GM20000 (cell line): ENCODE data around the gene KSR2.

Source experiments
- DNase-seq: peaks from one replicate; pipeline ENCODE4 v3.0.0; 2012; ENCODE audit warnings: low spot score
- TF ChIP-seq, protein P1 (sequence below): IDR thresholded peaks from 2 replicates; pipeline ENCODE4 v1.5.1; 2012; ENCODE audit warnings: mild to moderate bottlenecking, control low read depth; ENCODE audit errors: extremely low read depth, missing control alignments

The KSR2 gene

DNA sequence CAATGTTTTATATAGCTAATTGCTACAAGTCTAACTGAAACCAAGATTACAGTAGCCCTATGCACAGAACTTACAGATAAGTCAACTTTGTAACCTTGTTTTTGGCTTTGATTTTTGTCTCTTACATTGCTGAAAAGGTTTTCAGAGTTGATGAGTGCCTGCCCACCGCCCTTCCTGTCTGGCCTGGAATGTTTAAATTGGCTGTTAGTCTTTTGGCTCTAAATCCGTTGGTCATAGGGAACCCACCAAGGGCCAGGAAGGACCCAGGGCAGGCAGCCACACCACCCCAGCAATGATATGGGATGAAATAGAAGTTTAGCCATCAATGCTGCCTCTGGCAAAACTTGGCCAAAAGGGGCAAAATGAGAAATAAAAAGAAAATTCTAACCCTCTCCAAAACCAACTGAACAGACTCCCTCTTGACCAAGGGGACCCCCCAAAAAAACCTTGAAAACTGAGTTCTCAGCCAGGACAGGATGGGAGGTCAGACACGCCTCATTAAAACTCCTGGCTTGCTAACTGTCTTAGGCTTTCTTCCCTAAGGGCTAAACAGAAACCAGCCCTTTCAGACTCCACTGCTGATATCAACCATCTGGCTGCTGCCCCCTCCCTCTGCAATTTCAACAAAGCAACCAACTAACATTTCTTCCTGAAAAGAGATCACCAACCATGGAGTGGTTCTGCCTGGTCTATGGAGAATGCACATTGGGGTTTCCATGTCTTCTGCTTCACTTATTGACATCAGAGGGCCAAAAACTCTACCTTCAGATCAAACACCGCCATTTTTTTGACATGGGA is 365.3 kb downstream of the KSR2 start:
- TF ChIP-seq, protein P1, sequence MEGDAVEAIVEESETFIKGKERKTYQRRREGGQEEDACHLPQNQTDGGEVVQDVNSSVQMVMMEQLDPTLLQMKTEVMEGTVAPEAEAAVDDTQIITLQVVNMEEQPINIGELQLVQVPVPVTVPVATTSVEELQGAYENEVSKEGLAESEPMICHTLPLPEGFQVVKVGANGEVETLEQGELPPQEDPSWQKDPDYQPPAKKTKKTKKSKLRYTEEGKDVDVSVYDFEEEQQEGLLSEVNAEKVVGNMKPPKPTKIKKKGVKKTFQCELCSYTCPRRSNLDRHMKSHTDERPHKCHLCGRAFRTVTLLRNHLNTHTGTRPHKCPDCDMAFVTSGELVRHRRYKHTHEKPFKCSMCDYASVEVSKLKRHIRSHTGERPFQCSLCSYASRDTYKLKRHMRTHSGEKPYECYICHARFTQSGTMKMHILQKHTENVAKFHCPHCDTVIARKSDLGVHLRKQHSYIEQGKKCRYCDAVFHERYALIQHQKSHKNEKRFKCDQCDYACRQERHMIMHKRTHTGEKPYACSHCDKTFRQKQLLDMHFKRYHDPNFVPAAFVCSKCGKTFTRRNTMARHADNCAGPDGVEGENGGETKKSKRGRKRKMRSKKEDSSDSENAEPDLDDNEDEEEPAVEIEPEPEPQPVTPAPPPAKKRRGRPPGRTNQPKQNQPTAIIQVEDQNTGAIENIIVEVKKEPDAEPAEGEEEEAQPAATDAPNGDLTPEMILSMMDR: no peak
- no peak for DNase-seq

DNA sequence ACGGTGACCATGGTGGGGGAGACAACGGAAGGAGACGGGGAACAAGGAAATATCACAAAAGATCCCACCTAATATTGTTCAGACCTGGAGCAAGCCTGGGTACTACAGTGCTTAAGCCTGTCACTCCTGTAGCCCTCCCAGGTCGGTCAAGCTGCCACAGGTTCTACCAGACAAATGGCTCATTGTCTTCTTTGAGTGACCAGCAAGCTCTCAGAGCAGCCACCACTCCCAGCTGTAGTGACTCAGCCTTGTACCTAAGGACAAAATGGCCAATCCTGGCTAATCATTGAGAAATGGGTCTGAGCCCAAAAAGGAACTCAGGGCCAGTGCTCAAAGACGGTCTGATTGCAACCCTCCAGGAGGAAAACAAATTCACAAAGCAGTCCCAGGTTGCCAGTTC is 368.9 kb downstream of the KSR2 start:
- TF ChIP-seq, protein P1: no peak
- no peak for DNase-seq

- no peak for DNase-seq
- TF ChIP-seq, protein P1: no peak
Measured at GRCh38 chr12:117596968-117597367, 371.8 kb downstream of the KSR2 start.

DNA sequence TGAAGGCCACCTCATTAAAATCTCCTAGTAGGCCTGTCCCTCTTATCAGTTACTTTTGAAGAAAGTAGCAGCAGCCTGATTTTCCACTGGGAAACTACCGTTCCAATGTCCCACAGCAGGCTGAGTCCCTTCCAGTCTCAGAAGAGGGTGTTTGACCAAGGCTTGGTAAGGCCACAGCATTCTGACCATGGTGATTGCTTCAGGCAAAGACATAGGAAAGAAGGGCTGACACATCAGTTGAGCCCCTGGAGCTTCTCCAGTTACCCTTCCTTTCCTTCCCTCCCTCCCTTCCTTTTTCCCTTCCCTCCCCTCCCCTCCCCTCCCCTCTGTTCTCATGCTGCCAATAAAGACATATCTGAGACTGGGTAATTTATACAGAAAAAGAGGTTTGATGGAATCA is 373.0 kb downstream of the KSR2 start:
- no peak for DNase-seq
- TF ChIP-seq, protein P1: no peak

DNA sequence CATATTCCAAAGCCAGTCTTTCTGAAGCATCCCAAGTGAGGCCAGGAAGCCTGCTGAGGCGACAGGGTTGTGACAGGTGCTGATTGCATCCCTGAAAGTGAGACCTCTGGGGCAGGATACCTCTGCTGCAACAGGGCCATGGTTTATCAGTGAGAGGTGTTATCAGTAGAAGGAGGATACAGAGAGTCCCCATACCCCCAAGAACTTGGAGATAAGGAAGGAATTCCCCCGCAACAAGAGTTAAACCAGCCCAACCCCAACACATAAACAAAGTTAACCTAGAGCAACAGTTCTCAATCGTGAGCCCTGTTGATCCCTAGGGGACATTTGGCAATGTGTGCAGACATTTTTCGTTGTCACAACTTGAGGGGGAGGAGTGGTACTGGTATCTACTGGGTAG is 374.3 kb downstream of the KSR2 start:
- DNase-seq: no peak
- TF ChIP-seq, protein P1: no peak

- DNase-seq: no peak
- TF ChIP-seq, protein P1: no peak
Measured at GRCh38 chr12:117593815-117594400, 374.9 kb downstream of the KSR2 start.

GRCh38 chr12:117592588-117593305 is 376.0 kb downstream of the KSR2 start:
- no peak for DNase-seq
- TF ChIP-seq, protein P1: no peak
